GM23338 (cell line): ENCODE results near the gene CACNA1G. TPM values are rescaled to one million over a fixed set of nuclear protein-coding genes. Genes with fewer than 3 reads are reported as not detected.

Experiments used
- ATAC-seq: fragments of 200-7000 bp; cut with Tn5 transposase; 3 replicates; pipeline ENCODE4 v1.9.1; 2020
- DNase-seq: peaks from one replicate; pipeline ENCODE4 v3.0.0-alpha.2; 2015; ENCODE audit warnings: low spot score
- H2AFZ ChIP-seq: fragments of 200-600 bp; sonication (generic); 2 replicates; pipeline ENCODE4 v1.8.0; 2016; ENCODE audit warnings: antibody characterized with exemption, mild to moderate bottlenecking, moderate library complexity
- H3F3A ChIP-seq: fragments of 200-600 bp; sonication (generic); replicated peaks from 2 replicates; pipeline ENCODE4 v1.8.0; 2017; ENCODE audit warnings: antibody characterized with exemption, mixed run types, low read depth
- H3K27ac ChIP-seq: fragments of 200-600 bp; sonication (generic); 2 replicates; pipeline ENCODE4 v1.6.1; 2016; ENCODE audit warnings: low read depth
- H3K27me3 ChIP-seq: fragments of 200-600 bp; sonication (generic); 2 replicates; pipeline ENCODE4 v1.8.0; 2016; ENCODE audit warnings: mild to moderate bottlenecking, mixed run types, moderate library complexity; ENCODE audit not compliant: insufficient read depth
- H3K36me3 ChIP-seq: fragments of 200-600 bp; sonication (generic); 2 replicates; pipeline ENCODE4 v1.8.0; 2016; ENCODE audit warnings: mild to moderate bottlenecking; ENCODE audit not compliant: insufficient read depth
- H3K4me1 ChIP-seq: fragments of 200-600 bp; sonication (generic); 2 replicates; pipeline ENCODE4 v1.8.0; 2016; ENCODE audit warnings: mild to moderate bottlenecking, moderate library complexity; ENCODE audit not compliant: insufficient read depth
- H3K4me2 ChIP-seq: fragments of 200-600 bp; sonication (generic); 2 replicates; pipeline ENCODE4 v1.7.1; 2017; ENCODE audit warnings: mixed run types
- H3K4me3 ChIP-seq: fragments of 200-600 bp; sonication (generic); 2 replicates; pipeline ENCODE4 v1.6.1; 2016; ENCODE audit warnings: mixed run types
- H3K79me2 ChIP-seq: fragments of 200-600 bp; sonication (generic); replicated peaks from 2 replicates; pipeline ENCODE4 v1.8.0; 2017; ENCODE audit warnings: mild to moderate bottlenecking; ENCODE audit not compliant: insufficient read depth
- H3K9me2 ChIP-seq: fragments of 200-600 bp; sonication (generic); 2 replicates; pipeline ENCODE4 v1.8.0; 2017; ENCODE audit not compliant: insufficient read depth
- H4K20me1 ChIP-seq: fragments of 200-600 bp; sonication (generic); replicated peaks from 2 replicates; pipeline ENCODE4 v1.8.0; 2017; ENCODE audit warnings: mild to moderate bottlenecking; ENCODE audit not compliant: insufficient read depth
- H3K27ac Mint-ChIP-seq: 2 replicates; pipeline ENCODE4 v1.8.0; 2020; ENCODE audit warnings: inconsistent platforms, mild to moderate bottlenecking, moderate library complexity, mixed read lengths
- H3K27me3 Mint-ChIP-seq: 3 replicates; pipeline ENCODE4 v1.8.0; 2022; ENCODE audit warnings: low read depth, mild to moderate bottlenecking, moderate library complexity, mixed read lengths, inconsistent platforms; ENCODE audit not compliant: insufficient read depth, poor library complexity
- H3K36me3 Mint-ChIP-seq: 3 replicates; pipeline ENCODE4 v1.8.0; 2021; ENCODE audit warnings: low read depth, mild to moderate bottlenecking, inconsistent platforms, moderate library complexity, mixed read lengths
- H3K4me1 Mint-ChIP-seq: 3 replicates; pipeline ENCODE4 v1.8.0; 2020; ENCODE audit warnings: mild to moderate bottlenecking, inconsistent platforms, mixed read lengths
- H3K4me3 Mint-ChIP-seq: 3 replicates; pipeline ENCODE4 v1.8.0; 2021; ENCODE audit warnings: moderate library complexity, mild to moderate bottlenecking, inconsistent platforms, mixed read lengths
- H3K9me3 Mint-ChIP-seq: 3 replicates; pipeline ENCODE4 v1.8.0; 2020; ENCODE audit warnings: moderate library complexity, mild to moderate bottlenecking, inconsistent platforms, mixed read lengths
- CREB1 ChIP-seq: fragments of 250-450 bp; sonication (Bioruptor Pico); IDR thresholded peaks from 2 replicates; pipeline ENCODE4 v1.5.0; 2020; ENCODE audit warnings: low read depth, mild to moderate bottlenecking, moderate library complexity
- ETS1 ChIP-seq: IDR thresholded peaks from 2 replicates; pipeline ENCODE4 v1.6.1; 2016; ENCODE audit warnings: antibody characterized with exemption
- EZH2 ChIP-seq: fragments of 200-600 bp; sonication (generic); IDR thresholded peaks from one replicate; pipeline ENCODE4 v1.8.0; 2017; ENCODE audit warnings: antibody characterized with exemption, mild to moderate bottlenecking, low read depth; ENCODE audit not compliant: unreplicated experiment
- EZH2phosphoT487 ChIP-seq: fragments of 200-600 bp; sonication (generic); IDR thresholded peaks from one replicate; pipeline ENCODE4 v1.8.1; 2018; ENCODE audit warnings: antibody characterized with exemption; ENCODE audit not compliant: unreplicated experiment
- JUNB ChIP-seq: IDR thresholded peaks from one replicate; pipeline ENCODE4 v1.6.1; 2016; ENCODE audit warnings: antibody characterized with exemption; ENCODE audit not compliant: unreplicated experiment
- NANOG ChIP-seq: IDR thresholded peaks from 2 replicates; pipeline ENCODE4 v1.6.1; 2016; ENCODE audit warnings: antibody characterized with exemption, borderline replicate concordance
- POLR2AphosphoS5 ChIP-seq: IDR thresholded peaks from 2 replicates; pipeline ENCODE4 v1.6.1; 2016; ENCODE audit warnings: antibody characterized with exemption, low read depth
- STAT1 ChIP-seq: IDR thresholded peaks from one replicate; pipeline ENCODE4 v1.6.1; 2016; ENCODE audit warnings: antibody characterized with exemption; ENCODE audit not compliant: unreplicated experiment
- ZNF114 ChIP-seq: fragments of 250-450 bp; sonication (Bioruptor Pico); IDR thresholded peaks from 2 replicates; pipeline ENCODE4 v1.5.0; 2020; ENCODE audit warnings: mild to moderate bottlenecking, moderate library complexity
- ZNF331 ChIP-seq: fragments of 250-450 bp; sonication (Bioruptor Pico); IDR thresholded peaks from 2 replicates; pipeline ENCODE4 v1.5.0; 2020; ENCODE audit warnings: low read depth, mild to moderate bottlenecking, moderate library complexity
- polyA plus RNA-seq: library from polyadenylated mRNA; unstranded; fragments of >200 nt; fragmentation: Nextera tagmentation; extraction: Ambion mirVana; gene quantifications from 2 replicates; pipeline ENCODE4 v1.2.1, GENCODE V29; 2016
- total RNA-seq: library from RNA; depleted of rRNA; stranded (reverse); fragments of >200 nt; shearing (Covaris generic); gene quantifications from 2 replicates; pipeline ENCODE4 v1.2.3, GENCODE V29; 2014
- TF ChIP-seq, protein P1 (sequence below), 2 experiments: fragments of 200-600 bp in 1 of 2; sonication (generic) in 1 of 2; conservative IDR thresholded peaks; 2 replicates each; pipeline versions ENCODE4 v1.5.1 to v1.6.1; 2016 to 2017; ENCODE audit warnings: antibody characterized with exemption in 2 of 2, low read depth in 2 of 2, mild to moderate bottlenecking in 2 of 2, moderate library complexity in 1 of 2
- TF ChIP-seq, protein P2 (sequence below): IDR thresholded peaks from one replicate; pipeline ENCODE4 v1.6.1; 2018; ENCODE audit warnings: antibody characterized with exemption; ENCODE audit not compliant: unreplicated experiment
- TF ChIP-seq, protein P3 (sequence below): fragments of 250-450 bp; sonication (Bioruptor Pico); IDR thresholded peaks from 2 replicates; pipeline ENCODE4 v1.5.0; 2020; ENCODE audit warnings: mild to moderate bottlenecking, moderate library complexity

The CACNA1G gene
- total and polyA plus RNA-seq, 2 experiments from 2014 or later = 1.4 to 5.1 TPM

DNA sequence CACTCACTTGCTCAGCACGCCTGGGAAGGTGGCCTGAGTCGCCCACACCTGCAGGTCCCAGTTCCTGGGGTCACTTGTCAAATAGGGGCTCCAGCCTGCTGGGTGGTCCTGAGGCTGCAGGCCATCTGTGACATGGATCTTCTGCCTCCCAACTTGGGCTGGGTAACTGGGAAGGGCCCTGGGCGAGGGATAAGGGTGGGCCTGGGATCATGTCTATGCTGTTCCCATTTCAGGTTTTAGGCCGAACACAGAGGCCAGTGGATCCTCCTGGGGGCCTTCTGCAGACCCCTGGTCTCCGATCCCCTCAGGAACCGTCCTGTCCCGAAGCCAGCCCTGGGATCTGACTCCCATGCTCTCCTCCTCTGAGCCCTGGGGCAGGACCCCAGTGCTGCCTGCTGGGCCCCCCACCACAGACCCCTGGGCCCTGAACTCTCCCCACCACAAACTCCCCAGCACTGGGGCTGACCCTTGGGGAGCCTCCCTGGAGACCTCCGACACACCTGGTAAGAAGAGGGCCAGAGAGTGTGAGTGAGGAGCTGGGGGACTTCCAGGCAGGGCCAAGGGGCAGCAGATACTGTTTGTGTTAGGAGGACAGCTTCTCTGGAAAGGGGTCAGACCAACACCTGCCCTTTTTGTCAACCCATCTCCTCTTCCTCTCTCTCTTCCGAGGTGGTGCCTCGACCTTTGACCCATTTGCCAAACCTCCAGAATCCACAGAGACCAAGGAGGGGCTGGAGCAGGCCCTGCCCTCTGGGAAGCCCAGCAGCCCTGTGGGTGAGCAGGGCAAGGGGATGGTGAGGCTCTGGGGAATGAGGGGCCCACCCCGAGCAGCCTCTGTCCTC is 19.7 kb upstream of the CACNA1G start:
- Histone ChIP-seq H3K27ac (no peak overlapping the region), H3K36me3 (no peaks in the 10 kb centered on the region), H2AFZ (no peak overlapping the region), H4K20me1 (no peaks in the 10 kb centered on the region), H3K4me2 (peak overlapping the region; percentile 82; the same call in 1 of the 2 replicates), H3K9me2 (no peaks in the 10 kb centered on the region), H3K4me1 (peaks cover 16% of the 10 kb centered on the region; the same call in 1 of the 2 replicates), H3K4me3 (0 out of 2 replicates have a peak overlapping the region, but pooled peaks have one; percentile 77), H3F3A (no peaks in the 10 kb centered on the region), H3K27me3 (peaks cover 11% of the 10 kb centered on the region), H3K79me2 (no peaks in the 10 kb centered on the region)
- Mint-ChIP-seq H3K4me1 (peaks cover 23% of the 10 kb centered on the region), H3K36me3 (peaks cover 8% of the 10 kb centered on the region; the same call in 2 of the 3 replicates), H3K27ac (no peak overlapping the region), H3K4me3 (no peak overlapping the region), H3K27me3 (peaks cover 17% of the 10 kb centered on the region), H3K9me3 (no peaks in the 10 kb centered on the region)
- no peak for DNase-seq
- TF ChIP-seq ZNF114 (CRISPR knock-in tag) = no peak
- no peak for TF ChIP-seq POLR2AphosphoS5
- no peak for TF ChIP-seq NANOG
- no peak for TF ChIP-seq STAT1
- TF ChIP-seq, protein P1, sequence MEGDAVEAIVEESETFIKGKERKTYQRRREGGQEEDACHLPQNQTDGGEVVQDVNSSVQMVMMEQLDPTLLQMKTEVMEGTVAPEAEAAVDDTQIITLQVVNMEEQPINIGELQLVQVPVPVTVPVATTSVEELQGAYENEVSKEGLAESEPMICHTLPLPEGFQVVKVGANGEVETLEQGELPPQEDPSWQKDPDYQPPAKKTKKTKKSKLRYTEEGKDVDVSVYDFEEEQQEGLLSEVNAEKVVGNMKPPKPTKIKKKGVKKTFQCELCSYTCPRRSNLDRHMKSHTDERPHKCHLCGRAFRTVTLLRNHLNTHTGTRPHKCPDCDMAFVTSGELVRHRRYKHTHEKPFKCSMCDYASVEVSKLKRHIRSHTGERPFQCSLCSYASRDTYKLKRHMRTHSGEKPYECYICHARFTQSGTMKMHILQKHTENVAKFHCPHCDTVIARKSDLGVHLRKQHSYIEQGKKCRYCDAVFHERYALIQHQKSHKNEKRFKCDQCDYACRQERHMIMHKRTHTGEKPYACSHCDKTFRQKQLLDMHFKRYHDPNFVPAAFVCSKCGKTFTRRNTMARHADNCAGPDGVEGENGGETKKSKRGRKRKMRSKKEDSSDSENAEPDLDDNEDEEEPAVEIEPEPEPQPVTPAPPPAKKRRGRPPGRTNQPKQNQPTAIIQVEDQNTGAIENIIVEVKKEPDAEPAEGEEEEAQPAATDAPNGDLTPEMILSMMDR (conservative IDR thresholded peaks at IDR 0.05; ENCODE audit: low read depth in 2 of 2) = no peak
- no peak for TF ChIP-seq EZH2
- TF ChIP-seq JUNB = no peak
- TF ChIP-seq, protein P2, sequence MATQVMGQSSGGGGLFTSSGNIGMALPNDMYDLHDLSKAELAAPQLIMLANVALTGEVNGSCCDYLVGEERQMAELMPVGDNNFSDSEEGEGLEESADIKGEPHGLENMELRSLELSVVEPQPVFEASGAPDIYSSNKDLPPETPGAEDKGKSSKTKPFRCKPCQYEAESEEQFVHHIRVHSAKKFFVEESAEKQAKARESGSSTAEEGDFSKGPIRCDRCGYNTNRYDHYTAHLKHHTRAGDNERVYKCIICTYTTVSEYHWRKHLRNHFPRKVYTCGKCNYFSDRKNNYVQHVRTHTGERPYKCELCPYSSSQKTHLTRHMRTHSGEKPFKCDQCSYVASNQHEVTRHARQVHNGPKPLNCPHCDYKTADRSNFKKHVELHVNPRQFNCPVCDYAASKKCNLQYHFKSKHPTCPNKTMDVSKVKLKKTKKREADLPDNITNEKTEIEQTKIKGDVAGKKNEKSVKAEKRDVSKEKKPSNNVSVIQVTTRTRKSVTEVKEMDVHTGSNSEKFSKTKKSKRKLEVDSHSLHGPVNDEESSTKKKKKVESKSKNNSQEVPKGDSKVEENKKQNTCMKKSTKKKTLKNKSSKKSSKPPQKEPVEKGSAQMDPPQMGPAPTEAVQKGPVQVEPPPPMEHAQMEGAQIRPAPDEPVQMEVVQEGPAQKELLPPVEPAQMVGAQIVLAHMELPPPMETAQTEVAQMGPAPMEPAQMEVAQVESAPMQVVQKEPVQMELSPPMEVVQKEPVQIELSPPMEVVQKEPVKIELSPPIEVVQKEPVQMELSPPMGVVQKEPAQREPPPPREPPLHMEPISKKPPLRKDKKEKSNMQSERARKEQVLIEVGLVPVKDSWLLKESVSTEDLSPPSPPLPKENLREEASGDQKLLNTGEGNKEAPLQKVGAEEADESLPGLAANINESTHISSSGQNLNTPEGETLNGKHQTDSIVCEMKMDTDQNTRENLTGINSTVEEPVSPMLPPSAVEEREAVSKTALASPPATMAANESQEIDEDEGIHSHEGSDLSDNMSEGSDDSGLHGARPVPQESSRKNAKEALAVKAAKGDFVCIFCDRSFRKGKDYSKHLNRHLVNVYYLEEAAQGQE = no peak
- TF ChIP-seq, protein P3, sequence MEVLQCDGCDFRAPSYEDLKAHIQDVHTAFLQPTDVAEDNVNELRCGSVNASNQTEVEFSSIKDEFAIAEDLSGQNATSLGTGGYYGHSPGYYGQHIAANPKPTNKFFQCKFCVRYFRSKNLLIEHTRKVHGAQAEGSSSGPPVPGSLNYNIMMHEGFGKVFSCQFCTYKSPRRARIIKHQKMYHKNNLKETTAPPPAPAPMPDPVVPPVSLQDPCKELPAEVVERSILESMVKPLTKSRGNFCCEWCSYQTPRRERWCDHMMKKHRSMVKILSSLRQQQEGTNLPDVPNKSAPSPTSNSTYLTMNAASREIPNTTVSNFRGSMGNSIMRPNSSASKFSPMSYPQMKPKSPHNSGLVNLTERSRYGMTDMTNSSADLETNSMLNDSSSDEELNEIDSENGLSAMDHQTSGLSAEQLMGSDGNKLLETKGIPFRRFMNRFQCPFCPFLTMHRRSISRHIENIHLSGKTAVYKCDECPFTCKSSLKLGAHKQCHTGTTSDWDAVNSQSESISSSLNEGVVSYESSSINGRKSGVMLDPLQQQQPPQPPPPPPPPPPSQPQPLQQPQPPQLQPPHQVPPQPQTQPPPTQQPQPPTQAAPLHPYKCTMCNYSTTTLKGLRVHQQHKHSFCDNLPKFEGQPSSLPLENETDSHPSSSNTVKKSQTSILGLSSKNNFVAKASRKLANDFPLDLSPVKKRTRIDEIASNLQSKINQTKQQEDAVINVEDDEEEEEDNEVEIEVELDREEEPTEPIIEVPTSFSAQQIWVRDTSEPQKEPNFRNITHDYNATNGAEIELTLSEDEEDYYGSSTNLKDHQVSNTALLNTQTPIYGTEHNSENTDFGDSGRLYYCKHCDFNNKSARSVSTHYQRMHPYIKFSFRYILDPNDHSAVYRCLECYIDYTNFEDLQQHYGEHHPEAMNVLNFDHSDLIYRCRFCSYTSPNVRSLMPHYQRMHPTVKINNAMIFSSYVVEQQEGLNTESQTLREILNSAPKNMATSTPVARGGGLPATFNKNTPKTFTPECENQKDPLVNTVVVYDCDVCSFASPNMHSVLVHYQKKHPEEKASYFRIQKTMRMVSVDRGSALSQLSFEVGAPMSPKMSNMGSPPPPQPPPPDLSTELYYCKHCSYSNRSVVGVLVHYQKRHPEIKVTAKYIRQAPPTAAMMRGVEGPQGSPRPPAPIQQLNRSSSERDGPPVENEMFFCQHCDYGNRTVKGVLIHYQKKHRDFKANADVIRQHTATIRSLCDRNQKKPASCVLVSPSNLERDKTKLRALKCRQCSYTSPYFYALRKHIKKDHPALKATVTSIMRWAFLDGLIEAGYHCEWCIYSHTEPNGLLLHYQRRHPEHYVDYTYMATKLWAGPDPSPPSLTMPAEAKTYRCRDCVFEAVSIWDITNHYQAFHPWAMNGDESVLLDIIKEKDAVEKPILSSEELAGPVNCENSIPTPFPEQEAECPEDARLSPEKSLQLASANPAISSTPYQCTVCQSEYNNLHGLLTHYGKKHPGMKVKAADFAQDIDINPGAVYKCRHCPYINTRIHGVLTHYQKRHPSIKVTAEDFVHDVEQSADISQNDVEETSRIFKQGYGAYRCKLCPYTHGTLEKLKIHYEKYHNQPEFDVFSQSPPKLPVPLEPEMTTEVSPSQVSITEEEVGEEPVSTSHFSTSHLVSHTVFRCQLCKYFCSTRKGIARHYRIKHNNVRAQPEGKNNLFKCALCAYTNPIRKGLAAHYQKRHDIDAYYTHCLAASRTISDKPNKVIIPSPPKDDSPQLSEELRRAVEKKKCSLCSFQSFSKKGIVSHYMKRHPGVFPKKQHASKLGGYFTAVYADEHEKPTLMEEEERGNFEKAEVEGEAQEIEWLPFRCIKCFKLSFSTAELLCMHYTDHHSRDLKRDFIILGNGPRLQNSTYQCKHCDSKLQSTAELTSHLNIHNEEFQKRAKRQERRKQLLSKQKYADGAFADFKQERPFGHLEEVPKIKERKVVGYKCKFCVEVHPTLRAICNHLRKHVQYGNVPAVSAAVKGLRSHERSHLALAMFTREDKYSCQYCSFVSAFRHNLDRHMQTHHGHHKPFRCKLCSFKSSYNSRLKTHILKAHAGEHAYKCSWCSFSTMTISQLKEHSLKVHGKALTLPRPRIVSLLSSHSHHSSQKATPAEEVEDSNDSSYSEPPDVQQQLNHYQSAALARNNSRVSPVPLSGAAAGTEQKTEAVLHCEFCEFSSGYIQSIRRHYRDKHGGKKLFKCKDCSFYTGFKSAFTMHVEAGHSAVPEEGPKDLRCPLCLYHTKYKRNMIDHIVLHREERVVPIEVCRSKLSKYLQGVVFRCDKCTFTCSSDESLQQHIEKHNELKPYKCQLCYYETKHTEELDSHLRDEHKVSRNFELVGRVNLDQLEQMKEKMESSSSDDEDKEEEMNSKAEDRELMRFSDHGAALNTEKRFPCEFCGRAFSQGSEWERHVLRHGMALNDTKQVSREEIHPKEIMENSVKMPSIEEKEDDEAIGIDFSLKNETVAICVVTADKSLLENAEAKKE (CRISPR knock-in tag) = no peak
- no peak for TF ChIP-seq ETS1
- TF ChIP-seq CREB1 = no peak
- TF ChIP-seq EZH2phosphoT487 = no peak
- no peak for TF ChIP-seq ZNF331
- no peak for ATAC-seq
